ENCODE data around the gene TCP11L2.
A peak's percentile ranks its signal among the peaks of the same experiment; 100 is the strongest.
"Not testable (repeated sequence)": the region's sequence is repeated elsewhere in the genome, so short reads cannot be mapped to it uniquely, and the experiment has no call there.

Gene TCP11L2

DNA sequence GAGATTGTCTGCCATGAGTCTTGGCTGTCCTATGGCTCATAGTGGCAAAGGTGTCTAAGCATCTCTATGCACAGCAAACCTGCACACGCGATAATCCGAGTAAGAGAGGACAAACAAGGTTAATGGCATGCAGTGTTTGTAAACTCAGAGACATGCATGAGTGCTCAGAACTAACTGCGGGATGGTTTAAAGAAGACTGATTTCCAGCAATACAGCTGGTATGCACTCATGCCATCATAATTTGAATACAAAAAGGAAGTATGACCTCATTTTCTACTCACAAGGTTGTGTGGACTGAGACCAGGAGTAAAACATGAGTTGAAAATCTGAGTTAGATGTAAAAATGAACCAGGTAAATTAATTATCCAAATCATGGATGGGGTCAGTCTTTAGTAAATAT, 16.6 kb upstream of the TCP11L2 start:
- no peak for DNase-seq

DNA sequence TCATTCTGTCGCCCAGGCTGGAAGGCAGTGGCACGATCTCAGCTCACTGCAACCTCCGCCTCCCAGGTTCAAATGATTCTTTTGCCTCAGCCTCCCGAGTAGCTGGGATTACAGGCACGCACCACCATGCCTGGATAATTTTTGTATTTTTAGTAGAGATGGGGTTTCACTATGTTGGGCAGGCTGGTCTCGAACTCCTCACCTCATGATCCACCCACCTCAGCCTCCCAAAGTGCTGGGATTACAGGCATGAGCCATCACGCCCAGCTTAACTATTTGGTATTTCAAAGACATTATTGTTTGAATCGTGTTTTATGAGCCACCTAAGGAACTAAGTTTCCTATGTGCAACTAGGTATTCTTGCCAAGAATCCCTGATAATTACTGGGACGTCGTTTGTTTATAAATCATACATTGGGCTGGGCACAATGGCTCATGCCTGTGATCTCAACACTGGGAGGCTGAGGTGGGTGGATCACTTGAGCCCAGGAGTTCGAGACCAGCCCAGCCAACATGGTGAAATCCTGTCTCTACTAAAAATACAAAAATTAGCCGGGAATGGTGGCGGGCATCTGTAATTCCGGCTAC, 15.9 kb upstream of the TCP11L2 start:
- not testable (repeated sequence) for DNase-seq

DNA sequence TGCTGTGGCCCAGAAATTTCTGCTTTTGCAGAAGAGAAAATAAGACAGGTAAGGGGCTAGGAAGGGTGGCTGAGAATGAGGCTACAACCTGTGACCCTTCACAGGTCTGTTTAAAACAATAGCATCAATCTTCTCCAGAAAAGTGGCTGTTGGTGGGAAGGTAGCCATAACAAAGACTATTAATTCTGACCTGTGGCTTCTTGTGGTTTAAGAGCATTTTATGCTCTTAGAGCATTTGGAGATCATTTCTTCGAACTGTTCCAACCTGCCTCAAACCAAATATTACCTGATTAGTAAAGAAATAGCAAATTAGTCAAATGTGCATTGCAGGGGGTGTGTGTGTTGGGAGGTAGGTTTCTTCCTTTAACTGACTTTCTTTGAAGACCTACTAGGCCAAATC, 15.2 kb upstream of the TCP11L2 start:
- no peak for DNase-seq

DNA sequence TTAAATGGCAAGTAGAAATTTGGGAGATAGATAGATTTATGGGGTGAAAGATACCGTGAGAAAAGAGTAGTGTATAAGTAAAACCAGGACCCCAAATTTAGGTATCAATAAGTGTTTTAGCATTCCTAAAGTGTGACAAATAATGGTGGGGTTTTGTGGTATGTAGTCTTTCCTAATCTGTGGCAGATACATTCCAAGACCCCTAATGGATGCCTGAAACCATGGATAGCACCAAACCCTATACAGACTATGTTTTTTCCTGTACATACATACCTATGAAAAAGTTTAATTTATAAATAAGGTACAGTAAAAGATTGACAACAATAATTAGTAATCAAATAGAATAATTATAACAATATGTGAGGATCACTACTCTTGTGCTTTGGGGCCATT, 14.4 kb upstream of the TCP11L2 start:
- no peak for DNase-seq

DNA sequence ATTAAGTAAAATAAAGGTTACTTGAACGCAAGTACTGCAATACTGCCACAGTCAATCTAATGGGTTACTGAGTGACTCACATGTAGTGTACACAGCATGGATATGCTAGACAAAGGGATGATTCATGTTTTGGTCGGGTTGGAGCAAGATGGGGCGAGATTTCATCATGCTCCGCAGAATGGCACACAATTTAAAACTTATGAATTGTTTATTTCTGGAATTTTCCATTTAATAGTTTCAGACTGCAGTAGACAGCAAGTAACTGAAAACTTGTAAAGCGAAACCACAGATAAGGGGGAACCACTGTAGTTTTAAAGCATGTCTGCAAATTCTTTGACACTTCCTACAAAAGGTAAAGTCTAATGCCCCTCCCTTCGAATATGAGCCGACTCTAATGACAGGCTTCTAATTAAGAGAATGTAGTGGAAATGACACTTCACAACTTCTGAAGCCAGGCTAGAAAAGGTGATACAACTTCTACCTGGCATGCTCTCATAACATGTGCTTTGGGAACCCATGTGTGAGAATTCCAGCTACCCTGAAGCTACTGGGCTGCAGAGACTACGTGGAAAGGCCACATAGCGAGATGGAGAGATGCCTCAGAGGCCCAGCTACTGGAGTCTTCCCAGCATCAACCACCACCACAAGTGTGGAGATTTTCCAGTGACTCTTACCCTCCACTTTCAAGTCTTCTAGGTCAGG, 13.9 kb upstream of the TCP11L2 start:
- no peak for DNase-seq

DNA sequence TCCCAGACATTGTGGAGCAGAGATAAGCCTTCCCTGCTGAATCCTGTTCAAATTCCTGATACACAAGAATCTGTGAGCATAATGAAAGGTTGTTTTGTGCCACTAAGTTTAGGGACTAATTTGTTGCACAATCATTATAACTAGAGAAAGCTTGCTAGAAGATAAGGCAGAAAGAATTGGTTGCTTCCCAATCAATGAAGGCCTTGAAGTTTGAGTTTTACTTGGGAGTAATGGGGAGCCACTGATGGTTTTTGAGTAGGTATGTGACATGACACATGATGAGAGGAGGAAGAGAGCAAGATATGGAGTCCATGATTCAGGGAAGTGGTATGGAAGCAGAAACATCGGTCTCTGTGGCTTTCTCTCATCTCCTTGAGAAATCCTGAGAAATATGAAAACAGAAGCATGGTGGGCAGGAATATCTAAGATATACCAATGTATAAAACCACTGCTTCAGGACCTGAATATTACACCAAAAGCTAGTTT, 13.3 kb upstream of the TCP11L2 start:
- no peak for DNase-seq

DNA sequence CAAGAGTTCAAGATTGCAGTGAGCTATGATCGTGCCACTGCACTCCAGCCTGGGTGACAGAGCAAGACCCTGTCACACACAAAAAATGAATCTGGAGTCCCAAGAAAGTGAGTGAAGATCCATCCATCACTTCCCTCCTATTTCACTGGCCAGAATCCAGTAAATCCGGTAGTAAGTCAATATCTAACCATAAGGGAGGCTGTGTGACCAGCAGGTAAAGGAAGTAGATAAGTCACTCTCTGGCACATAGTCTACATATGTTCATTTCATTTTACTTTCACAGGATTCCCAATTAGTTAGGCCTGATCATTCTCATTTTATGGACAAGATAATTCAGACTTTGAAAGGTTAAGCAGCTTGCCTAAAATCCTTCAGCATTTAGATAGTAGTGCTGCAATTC, 11.9 kb upstream of the TCP11L2 start:
- no peak for DNase-seq

DNA sequence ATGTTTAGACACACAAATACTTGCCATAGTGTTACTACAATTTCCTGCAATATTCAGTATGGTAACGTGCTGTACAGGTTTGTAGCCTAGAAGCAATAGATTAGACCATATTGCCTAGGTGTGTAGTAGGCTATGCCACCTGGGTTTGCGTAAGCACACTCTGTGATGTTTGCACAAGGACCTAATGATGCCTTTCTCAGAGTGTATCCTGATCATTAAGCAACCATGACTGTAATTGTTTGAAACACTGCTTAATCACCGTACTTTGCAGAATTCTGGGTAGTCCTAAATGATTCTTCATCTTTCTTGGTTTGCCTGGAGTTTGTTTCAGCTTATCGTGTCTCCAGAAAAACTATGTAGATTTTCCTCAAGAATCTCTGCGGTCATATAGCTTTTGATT, 11.2 kb upstream of the TCP11L2 start:
- no peak for DNase-seq

DNA sequence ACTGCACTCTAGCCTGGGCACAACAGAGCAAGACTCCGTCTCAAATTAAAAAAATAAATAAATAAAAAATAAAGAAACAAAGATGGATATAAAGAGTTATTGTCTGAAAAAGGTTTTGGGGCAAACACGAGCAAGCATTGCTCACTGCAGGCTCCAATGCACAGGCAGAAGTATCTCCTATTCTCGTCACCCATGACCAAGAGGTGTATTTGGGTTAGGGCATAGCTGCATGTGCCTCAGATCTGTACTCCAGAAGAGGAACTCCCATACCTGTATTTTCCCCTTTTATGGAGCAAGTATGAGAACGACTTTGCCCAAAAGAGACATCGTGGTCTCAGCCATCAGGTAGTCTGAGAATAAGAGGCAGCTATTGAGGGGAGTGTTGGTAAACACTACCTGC, 10.2 kb upstream of the TCP11L2 start:
- no peak for DNase-seq

DNA sequence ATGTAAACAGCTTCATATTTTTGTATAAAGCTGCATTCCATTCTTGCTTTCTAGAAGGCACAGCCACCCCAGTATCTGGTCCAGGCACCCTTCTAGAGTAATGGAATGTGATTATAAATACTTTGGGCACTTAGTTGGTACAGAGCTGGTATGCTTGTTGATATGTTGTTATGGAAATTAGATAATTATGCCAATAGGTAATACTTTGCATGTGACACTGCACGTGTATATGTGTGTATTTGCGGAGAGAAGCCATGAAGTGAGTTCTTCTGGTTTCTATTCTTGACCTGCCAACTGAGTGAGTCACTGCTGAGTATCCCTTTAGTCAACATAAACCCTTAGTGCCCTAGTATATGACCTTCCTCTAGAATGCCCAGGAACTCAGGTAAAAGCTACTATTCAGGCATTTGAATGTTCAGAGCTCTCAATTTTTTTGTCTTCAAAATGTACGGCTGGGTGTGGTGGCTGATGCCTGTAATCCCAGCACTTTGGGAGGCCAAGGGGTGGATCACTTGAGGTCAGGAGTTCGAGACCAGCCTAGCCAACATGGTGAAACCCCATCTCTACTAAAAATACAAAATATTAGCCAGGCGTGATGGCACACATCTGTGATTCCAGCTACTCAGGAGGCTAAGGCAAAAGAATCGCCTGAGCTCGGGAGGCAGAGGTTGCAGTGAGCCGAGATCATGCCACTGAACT, 6.2 kb upstream of the TCP11L2 start:
- no peak for DNase-seq

DNA sequence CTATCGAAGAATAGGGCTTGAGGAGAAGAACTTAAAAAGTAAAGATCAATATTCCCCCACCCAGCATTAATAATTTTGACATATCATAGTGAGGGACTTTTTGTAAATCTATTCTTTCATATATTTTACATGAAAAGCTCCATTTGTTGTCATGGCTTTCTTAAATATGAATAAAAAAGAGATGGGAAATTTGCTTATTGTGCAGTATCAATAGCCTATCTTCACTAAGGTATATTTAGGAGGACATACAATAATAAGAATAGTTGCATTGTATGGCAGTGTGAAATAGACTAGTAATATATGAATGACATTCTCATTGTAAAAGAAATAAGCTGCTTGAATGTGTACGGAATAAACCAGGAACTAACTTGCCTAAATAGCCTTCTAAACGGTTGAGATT, 5.5 kb upstream of the TCP11L2 start:
- no peak for DNase-seq

DNA sequence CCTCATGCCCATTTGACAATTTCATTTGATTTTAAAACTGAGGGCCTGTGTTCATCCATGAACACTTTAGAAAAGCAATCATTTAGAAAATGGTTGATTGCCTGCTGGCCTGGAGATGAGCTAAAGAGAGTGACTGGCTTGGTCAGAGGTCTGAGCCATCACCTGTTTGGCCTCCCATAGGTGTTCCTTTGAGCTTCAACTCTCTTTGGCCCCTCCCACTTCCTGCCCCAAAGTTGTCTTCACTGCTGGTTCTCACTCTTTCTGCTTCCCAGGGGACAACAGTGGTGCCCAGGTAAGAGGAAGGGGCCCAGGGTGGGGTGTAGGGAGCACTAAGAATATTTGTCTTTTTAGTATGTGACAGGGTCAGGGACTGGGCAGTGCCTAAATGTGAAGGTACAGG, 4.9 kb upstream of the TCP11L2 start:
- DNase-seq = no peak

DNA sequence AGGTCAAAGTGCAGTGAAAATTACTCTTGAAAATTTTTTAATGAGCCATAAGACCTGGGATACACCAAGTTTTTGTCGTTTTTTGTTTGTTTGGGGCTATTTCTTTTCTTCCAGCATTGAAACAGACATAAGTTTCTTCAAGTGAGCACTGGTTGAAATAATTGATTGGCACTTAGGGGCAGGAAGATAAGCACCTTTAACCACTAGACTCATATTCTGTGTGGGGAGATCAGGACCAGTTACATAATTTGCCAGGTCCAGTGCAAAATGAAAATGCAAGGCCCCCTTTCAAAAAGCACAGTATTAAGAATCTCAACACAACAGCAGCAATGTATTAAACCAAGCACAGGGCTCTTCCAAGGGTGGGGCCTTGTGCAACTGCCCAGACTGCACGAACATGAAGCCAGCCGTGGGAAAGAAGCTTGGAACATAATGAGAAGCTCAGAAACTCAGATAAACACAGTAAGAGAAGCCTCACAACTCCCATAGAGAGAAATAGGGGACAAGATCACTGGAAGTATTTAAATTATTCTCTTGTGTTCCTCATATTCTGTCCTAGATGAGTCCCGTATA, 3.2 kb upstream of the TCP11L2 start:
- no peak for DNase-seq

DNA sequence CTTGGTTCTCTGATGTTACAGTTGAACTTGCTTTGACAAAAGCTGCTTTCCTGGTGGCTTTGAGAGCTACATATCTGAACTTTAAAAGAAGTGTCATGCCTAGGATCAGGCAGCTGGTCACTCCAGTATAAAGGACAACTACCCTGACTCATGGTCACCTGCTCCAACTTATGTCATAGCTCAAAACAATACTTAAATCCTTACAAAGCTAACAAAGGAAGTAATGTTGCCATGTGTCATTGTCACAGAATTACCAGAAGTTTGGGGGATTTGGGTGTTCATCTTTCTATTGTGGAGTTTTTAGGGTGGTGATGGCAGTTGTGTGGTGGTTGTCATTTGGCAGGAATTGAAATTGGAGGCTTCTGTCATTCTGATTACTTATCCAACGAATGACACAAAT, 1.8 kb upstream of the TCP11L2 start:
- no peak for DNase-seq

DNA sequence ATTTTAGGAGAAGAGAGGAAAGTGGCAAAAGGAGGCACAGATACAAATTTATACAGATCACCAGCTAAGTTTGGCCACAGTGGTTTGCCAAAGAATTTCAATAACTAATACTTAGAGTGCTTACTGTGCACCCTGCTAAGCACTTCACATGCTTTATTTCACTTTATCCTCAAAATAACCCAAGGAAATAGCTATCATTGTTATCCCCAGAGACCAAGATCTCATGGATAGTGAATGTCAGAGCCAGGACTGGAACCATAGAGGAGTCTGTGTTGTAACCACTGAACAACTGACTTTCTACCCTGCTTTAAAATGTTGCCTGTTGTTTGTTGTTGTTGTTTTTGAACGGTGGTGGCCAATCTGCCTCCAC, 1.3 kb upstream of the TCP11L2 start:
- no peak for DNase-seq

DNA sequence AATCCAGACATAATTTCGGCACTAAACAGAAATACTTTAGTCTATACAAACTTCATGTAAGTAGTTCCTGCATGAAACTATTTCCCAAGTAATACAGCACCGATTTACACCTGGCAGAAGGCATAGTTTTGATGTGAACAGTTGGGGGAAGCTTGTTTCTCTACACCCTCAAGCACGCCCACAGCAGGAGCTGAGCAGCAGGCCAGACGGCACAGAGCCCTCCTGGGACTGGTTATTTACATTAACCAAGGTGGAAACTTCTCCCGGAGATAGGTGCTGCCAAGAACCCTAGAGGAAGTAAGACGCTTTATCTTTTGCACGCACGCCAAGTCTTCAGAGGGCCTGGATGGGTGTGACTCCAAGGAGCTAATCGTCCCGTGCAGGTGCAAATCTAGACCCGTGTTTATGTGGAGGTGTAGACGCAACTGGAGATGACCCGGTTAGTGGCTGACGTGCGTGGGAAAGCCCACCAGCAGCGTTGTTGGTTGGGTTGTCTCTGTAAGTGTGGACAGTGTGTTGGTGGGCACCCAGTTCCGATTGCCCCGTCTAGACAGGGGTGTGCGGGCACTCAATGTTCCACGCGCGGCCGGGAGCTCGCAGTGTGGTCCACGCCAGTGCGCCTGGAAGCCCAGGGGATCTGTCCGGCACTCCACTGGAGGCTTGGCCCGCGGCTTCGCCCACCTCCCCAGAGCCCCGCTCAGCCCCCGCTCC, 767 bp upstream of the TCP11L2 start:
- peak; percentile 16 to 29 for DNase-seq

DNA sequence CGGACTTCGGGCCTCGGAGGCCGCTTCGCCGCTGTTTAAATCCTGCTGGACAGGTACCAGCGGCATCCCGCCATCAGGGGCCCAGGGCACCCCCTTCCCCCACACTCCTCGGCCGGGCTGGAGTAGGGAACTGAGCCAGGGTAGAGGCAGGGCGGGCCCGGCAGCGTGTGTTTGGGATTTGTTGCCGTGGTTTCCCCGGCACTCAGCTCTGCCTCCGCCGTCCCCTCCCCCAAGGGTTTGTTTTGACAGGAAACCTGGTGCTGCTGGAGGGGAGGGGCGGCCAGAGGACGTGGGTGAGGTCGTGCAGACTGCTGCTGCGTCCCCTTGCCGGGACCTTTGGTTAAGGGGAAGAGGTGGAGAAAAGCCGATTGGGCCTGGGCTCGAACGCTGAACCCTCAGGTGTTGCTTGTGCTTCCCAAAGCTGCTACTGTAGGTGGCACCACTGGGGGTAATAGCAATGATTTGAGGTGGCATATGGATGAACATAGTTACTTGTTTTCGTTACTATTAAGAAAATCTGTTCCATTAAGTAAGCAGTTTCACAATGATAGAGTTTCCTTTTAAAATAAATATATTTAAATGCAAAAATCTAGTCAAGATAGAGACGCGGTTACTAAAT, 778 bp downstream of the TCP11L2 start:
- DNase-seq = peak; percentile 11 to 18

DNA sequence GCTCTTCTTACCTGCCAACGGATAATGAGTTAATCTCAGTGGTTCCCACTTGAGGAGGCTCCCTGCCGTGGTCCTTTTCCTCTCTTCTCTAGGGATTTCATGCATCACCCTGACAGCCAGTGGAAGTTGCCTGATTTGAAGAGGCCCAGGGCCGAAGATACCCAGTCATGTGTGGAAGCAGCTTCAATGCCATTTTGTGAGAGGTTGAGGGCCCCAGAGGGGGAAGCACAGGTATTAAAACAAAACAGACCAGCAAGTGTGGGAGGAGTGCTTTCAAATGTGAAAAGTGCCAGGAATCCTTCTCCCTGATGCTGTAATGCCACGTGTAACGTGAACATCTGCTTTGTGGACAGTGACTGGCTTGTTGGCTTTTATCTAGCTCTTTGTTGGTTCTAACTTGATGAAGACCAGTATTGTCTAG, 1.5 kb downstream of the TCP11L2 start:
- DNase-seq = no peak

DNA sequence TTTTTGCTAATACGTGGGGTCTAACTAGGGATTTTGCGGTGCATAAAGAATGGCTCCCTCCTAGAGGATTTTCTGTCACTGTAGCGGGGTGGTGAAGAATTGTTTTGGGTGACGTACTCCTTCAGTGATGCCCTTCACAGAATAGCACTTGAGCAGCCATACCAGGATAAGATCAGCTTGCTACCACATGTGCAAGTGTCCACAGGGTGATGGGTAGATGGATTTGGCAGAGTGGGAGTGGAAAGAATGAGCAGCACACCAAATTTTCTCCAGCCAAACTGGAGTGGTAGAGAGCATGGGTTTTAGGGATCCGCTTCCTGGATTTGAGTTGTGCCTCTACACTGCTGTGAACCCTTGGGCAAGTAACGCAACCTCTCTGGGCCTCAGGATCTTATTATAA, 2.3 kb downstream of the TCP11L2 start:
- DNase-seq = no peak

DNA sequence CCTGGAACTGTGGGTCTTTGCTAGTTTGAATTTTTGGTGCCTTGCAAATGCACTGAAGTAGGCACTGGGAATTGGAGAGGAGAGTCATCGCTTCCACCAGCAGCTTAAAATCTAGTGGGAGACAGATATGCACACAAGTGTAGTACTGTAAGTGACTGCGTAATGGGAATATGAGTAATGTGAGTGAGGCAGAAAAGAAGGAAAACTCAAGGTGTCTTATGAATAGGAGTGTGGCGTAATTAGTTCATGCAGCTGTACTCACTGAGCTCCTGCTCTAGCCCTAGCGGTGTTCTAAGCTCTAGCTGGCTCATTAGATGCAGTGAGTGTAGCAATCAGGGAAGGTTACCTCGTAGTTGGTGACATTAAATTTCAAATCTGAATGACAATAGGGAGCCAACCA, 2.8 kb downstream of the TCP11L2 start:
- DNase-seq = no peak

DNA sequence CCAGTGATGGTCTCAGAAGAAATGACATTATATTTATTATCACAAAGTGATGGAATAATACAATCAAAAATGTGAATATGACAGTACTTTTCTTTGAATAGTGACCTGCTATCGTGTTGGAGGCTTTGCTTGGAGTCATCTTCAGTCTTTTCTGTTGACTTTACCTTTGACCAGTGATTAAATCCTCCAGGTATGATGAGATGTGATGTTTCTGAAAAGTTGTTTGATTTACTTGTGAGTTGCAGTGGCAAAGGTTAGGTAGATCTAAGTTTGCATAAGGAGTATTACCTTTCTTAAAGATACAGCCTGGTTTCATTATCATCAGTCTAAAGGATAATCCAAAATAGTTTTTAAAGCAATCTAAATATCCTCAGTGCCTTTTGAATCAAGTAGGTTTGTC, 4.6 kb downstream of the TCP11L2 start:
- no peak for DNase-seq

DNA sequence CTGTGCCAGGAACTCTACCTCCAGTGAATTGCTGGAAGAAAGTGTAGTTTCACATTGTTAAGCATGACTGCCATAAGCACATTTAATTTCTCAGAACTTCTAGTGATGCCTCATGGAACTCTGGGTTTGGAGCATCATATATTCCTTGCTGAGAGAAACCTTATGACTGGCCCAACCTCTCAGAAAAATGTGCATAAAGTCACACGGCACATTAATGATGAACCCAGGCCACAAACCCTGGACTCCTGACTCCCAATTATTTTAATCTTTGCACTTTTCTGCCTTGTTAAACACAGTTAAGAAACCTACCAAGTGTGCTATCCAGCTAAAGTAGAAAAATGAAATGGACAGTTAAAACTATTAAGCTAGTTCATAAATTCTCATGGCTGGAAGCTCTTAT, 5.6 kb downstream of the TCP11L2 start:
- DNase-seq = no peak

DNA sequence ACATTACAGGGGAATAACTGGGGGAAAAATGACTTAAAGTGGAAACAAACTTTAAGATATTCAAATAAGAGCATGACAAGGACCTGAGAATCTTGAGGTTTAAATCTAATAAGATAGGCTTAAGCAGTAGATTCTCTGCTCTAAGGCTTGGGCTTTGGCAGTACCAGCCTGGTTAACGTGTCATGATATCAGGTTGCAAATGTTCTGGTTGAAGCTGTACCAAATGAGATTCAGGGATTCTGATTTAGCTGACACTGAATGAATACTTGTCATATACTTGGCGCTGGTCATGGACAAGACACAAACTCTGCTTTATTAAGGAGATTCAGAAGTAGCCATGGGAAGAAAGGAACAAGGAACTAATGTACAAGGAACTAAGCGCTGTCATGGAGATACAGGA, 6.1 kb downstream of the TCP11L2 start:
- no peak for DNase-seq
